Daoy (cell line): ENCODE measurements around the gene TANGO2. TPM values are rescaled to one million over a fixed set of nuclear protein-coding genes. Genes with fewer than 3 reads are reported as not detected.

Source experiments
- DNase-seq: peaks from one replicate; pipeline ENCODE4 v3.0.0-alpha.2; 2015; ENCODE audit warnings: low read depth
- total RNA-seq: library from RNA; depleted of rRNA; stranded (reverse); fragments of >200 nt; shearing (Covaris generic); gene quantifications from 2 replicates; pipeline ENCODE4 v1.2.3, GENCODE V29; 2014

The TANGO2 gene
- total RNA-seq, 1 experiment from 2014 or later = 21.1 TPM

DNA sequence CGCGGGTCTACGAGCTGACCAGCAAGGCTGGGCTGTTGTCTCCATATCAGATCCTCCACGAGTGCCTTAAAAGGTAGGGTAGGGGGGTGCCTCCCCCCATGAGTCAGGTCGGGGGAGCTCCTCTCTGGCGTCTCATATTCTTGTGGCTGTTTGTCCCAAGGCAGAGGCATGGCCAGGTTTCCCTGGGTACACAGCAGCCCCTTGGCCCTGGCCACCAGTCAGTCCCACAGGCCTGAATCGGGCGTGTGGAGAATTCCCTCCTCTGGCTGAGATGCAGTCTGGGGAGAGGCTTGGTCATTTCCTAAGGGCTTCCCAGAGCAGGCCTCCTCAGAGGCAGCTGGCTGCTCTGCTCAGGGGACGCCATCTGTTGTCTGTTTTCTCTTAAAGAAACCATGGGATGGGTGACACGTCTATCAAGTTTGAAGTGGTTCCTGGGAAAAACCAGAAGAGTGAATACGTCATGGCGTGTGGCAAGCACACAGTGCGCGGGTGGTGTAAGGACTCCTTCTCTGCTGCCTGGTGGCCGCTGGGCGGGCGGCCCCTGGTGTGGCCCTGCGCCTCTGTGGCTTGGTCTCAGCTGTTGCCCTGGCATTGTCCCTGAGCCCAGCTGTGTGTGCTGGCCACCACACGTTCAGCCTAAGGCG is 85.4 kb downstream of the TANGO2 start:
- no peak for DNase-seq

DNA sequence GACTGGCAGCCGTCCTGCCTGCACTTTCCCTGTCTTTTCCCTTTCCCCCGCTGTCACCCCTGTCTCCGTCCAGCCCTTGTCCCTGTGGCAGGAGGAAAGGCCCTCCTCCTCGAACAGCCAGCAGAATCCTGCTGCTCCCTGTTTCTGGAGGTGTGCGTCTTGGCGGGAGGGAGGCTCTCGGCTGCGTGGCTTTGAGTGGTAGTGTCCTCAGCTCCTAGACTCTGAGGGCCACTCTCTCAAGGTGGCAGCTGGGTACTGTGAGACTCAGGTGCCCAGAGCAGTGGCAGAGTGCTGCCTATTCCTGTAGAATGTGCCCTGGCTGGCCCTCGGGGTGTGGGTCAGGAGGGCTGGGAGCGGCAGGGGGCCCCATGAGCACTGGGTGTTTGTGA is 85.9 kb downstream of the TANGO2 start:
- DNase-seq = no peak

DNA sequence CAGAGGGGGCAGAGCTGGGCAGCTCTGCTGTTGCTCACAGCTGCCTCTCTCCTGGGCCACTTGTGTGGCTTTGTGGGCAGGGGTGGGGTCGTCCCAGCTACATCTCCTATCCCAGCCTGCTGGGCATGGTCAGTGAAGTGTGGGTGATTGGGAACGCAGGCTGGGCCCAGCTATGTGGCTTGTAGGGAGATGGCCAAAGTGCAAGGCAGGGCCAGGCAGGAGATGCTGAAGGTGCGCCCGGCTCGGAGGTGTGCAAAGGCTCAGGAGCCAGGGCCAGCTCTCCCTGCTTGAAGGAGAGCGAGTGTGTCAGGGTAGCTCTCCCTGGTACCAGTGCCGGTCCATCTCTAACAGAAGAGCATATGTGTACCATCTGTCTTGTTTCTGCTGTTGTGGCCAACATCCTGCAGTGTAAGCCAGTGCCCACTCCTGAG is 86.6 kb downstream of the TANGO2 start:
- no peak for DNase-seq

DNA sequence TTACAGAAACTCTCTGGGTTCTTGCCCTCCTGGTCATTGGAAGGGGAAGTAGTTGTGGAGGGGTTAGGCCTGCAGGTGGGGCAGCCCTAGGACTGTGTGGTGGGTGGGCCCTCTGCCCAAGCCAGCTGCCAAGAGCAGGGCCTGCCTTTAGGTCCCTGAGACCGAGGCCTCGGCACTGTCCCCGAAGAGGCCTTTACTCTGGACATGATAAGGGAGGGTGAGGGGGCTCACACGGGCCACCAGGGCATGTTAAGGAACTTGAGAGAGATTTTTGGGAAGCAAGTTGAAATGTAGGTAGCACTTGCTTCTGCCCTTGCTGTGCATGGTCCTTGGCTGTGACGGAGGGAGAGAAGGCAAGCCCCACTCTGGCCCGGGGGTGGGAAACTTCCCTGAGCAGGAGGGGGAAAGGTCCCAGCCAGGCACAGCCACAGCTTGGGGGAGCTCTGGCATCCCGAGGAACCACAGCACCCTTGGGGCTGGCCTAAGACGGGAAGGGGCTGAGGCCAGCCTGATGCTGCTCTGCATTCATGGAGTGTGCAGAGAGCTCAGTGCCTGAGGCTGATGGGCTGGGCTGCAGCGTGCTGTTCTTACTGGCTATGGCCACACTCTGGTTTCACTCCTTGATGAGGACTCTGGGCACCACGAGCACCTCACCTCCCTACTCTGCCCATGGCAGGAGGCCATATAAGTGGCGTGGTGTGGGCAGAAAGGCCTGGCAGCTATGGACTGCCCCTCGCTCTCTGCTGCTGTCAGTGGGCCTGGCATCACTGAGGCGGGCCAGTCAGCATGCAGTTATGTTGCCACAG is 87.2 kb downstream of the TANGO2 start:
- DNase-seq = no peak

DNA sequence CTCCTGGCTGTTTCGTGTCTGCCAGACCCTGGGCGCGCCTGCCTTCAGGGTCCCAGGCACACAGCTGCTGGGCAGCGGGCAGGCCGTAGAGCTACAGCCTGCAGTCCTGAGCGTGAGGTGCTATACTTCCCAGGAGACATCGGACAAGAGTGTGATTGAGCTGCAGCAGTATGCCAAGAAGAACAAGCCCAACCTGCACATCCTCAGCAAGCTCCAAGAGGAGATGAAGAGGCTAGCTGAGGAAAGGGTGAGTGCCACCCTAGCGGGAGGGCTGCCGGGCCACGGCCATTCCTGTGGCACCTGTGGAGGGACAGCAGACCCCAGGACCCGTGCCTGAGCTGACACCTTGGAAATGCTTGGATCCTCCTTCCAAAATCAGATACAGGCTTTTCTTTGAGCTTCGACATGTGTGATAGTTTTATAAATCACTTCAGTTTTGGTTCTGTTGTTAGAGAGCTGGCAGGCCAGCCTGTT is 87.9 kb downstream of the TANGO2 start:
- no peak for DNase-seq

DNA sequence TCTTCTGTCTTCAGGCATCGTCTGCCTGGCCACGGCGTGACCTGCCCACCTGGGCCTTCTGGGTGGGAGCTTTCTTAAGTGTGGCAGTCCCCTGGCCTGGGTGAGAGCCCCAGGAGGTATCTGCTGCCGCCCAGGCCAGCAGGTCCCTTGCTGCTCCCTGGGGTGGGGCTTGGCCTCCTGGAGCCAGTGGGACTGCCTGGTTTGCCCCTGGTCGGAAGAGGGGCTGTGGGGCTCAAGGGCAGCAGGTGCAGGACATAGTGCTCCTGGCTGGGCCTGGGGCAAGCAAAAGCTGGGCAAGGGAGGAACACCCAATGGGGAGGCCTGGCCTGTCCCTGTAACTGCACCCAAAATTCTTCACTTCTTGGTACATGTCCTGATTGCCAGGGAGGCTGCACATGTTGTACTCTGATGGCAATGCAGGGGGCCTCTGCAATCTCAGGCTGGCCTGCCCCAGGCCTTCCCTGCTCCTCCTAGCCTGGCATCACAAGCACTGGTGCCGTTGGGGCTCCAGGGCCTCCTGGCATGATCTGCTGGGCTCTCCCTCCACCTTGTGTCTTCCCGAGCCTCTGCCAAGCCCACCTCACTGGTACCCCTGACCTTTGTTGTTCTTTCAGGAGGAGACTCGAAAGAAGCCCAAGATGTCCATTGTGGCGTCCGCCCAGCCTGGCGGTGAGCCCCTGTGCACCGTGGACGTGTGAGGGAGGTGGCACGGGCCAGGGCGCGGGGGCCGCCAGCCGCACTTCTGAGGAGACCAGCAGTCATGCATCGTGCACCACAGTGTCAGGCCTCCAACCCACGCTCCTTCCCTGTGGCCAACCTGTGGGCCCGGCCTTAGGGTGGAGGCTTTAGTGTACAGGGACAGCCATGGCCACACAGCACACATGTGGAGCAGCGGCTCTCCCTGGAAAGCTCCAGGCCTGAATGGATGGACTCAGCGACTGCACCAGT is 88.8 kb downstream of the TANGO2 start:
- DNase-seq = no peak

DNA sequence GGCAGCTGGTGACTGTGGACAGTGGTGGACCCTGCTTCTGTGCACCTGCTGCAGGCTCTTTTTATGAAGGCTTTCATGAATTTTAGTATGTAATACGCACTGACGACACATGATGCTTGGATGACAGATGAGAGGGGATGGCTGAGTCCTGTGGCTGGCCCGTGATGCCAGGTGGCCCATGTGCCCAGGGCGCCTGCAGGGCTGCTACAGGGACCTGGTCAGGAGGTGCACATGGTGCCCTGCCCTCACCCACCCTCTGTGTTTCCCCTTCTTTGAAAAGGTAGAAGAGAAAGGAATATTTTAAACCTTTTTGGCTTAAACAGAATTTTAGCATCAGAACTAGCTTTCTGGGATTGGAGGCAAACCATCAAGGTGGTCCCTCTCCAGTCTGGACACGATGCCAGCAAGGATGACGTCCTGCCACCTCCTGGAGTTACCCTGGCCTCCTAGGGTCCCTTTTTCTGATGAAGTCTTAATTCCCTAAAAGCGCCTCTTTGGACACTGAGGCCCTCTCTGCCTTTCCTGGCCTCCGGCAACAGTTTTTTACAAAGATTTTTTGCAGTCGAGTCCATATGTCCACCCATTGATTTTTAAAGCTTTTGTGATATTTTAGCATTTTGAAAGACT is 89.6 kb downstream of the TANGO2 start:
- no peak for DNase-seq

DNA sequence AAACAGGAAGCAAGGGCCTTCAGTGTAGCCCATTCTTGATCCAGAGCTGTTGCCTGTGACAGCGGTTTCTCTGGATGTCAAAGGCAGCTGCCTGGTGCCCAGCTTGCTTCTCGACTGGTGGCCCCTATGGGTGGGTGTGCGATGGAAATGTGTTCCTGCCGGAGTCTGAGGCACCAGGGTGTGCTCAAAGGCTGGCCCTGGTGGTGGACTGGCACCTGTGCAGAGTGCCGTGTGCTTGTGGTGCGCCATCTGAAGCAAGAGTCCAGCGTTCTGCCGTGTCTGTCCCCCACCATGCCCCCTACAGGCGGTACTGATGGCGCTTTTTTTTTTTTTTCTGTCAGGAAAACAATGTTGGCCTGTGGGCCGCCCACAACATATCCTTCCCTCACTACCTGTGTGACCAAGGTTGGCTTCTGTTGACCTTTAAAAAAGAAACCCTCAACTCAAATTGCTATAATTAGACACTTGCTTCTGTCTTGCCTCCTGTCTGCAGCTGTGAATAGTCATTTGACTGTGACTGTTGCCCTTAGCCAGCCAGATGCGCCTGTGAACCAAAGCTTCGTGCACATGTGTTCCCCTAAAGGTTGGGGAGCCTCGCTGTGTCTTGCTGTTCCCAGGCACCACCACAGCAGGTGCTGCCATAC is 90.3 kb downstream of the TANGO2 start:
- DNase-seq = peak; percentile 55

DNA sequence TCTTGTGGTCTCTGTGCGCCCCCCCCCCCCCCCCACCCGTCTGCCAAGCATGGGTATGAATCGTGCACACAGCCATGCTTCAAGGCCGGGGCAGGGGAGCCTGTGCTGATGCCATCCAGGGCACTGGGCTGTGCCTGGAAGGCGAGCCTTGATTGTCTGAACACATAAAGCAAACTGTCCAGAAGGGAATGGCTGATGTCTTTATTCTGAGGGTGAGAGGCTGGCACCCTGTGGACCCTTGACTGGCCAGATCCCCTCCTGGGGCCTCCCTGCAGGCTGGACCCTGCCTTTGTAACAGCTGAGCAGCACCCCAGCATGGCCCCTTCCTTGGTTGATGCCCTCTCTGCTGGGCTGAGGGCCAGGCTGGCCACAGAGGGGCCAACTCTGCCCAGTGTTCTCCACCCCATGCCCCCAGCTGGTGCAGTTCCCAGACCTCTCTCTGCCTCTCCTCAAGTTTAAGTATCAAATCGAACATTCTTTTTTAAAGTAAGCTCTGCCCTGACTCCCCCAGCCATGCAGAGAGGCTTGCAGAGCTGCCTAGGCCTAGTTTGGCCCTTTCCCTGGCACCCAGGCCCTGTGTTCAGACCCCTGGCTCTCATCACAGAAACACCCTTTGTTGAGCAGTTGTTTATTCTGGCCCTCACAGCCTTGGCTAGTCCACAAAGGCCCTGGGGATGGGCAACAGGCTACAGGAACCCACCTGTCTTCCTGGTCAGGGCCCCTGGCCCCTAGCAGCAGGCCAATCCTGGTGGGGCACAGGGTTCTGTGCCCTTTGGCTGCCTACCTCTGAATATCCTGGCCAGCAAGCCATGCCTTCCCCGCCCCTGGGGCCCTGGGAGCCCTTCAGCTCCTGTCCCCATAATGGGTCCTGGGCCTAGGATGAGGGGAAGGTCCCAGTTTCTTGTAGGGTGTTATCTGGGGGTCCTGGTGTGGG is 91.0 kb downstream of the TANGO2 start:
- no peak for DNase-seq

DNA sequence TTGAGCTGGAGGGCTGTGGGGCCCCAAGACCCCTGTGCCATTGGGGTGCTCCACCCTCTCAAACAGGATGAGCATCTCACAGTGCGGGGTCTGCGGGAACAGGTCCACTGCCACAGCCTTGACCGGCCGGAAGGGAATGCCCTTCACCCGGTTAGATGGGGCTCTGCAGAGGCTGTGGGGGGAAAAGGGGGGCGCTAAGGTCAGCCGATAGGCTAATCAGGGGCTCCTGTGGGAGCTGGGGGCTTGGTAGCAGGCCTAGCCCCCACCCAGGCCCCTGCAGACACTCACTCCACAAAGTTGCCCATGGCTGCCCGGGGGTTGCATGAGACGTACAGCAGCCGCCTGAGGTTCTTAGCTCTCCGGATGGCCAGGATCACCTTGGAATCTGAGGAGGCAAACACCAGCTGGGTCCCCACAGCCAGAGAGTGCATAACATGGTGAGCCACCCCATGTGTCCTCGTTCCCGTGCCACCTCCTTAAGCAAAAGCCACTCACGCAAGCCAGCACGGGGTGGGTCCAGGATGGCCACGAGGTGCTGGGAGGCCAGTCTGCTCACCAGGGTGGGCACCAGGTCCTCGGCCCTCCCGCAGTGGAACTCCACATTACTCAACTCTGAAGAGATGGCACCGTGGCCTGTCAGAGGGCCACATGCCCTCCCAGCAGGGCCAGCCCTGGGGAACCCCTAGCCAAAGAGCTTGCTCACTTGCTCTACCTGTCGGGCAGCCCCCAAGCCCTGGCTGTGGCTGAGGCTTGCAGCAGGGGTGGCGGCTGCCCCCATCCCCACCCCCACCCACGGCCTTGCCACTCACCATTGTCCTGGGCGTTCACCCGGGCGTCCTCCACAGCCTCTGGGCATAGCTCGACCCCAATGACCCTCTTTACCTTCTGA is 92.0 kb downstream of the TANGO2 start:
- DNase-seq = no peak

DNA sequence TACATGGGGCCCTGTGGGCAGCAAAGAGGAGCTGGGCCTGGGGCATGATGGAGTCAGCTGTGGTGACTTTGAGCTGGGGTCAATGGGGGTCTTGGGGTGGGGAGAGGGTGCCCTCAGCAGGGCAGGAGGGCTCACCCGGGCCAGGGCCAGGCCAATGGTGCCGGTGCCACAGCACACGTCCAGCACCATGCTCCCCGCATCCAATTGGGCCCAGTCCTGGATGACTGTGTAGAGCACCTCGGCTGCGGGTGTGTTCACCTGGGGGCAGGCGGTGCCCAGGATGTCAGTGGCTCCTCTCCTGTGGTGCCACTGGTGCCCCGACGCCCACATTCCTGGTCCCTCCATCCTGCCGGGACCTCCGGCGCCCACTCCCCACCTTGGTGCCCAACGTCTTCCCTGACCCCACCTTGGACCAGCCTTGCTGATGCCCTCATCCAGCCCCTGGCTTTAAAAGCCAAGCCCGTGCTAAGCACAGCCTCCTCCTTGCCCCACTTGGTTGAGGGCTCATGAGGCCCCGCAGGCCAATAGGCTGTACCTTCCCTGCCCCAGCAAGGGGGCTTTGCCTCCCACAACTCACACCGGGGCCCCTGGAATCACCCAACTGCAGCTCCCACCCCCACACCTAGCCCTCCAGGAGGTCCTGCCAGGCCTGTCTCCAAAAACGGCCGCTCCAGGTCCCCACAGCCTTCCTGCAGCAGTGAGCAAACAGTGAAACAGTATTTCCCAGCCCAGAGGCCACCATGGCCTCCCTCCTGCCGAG is 92.8 kb downstream of the TANGO2 start:
- no peak for DNase-seq

DNA sequence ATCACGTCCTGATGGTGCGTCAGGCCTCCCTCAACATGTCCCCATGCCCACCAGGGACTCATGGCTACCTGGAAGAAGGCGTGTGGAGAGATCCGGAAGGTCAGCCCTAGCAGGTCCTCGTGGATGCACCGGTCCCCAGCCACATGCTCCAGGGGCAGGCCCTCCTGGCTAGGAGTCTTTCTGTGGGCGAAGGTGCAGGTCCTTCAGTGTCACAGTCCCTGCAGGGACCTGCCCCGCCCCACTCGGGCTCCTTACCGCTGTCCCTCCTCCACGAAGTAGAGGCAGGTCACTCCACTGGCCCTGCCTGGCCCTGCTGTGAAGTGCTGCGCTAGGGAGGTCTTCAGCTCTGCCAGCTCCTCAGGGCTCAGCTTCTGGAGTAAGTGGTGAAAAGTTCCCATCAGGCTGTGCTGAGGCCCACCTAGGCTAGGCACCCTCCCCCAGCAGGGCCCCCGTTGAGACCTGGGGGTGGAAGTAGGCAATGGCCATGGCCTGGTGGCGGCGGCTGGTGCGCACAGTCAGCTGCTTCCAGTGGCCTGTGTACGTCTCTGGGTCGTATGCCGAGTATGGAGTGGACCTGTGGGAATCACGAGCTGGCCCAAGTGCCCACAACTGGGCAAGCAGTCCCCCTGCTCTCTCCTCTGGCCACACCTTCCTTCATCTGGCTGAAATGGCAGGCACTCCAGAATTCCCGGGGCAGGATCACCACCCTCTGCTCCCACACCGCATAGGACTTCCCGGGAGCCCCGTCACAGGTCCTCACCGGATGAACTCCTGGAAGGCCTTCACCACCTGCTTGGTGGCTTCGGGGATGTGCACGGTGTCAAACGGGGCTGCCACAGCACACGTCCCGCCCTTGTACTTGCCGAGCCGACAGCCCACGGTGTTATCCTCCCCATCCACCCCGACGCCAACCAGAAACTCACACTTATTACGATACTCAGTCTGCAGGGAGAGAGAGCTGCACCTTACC is 93.9 kb downstream of the TANGO2 start:
- no peak for DNase-seq

DNA sequence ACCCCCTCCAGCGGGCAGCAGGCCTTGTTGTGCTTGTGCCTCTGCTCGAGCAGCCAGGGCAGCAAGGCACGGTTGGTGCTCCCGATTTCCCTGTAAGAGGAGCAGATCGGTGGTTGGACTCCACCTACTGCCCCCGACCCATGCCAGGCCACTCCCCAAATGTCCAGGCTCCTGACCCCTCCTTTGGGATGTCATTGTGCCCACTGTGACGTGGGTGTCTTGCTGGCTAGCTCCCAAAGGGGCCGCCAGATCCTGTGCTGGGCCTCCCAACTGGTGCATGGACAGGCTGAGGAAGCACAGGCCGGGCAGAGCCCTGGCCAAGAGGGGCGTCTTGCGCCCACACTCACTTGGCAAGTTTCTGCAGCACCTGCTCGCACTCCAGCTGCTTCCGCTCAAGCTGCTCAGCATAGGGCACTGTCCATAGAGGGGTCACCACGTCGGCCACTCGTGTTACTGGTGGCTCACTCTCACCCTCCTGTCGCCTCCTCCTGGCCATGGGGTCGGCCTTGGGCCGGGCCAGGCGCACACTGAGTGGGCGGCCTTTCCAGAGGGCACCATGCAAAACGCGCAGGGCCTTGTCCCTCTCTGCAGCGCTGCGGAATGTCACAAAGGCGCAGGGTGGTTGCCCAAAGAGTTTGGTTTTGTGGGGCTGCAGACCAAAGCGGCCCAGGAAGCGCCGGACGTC is 94.9 kb downstream of the TANGO2 start, which contains the start of gene RANBP1:
RANBP1 (plus strand) TSS at position 414 of the 685 bp plus-strand sequence; CDS start at position 495, 81 bp downstream.
- DNase-seq = no peak

DNA sequence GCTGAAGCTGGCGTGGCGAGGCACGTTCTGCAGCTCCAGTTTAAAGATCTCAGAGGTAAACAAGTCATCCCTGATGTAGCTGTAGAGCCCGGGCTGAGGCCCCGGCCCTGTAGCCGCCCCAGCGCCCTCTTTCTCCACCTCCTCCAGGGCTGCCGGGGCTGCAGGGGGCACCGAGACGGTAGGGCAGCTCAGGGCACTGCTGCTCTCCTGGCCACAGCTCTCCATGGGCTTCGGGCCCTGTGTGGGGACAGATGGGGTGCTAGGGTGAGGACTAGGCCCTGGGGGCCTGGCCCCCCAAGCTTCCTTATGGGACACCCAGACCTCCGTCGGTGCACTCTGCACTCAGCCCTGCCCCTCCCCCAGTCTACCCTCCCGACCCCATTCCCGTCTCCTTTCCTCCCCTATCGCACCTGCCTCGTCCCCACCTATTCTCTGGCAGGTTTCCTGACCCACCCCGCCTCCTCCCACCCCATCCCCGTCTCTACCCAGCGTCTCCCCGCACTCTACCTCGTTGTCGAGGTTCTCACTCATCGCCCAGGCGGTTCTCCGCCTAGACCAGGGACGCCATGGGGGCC is 95.6 kb downstream of the TANGO2 start:
- DNase-seq = no peak
